ENCODE measurements around the gene PDIA3. TPM values are rescaled to one million over a fixed set of nuclear protein-coding genes. Genes with fewer than 3 reads are reported as not detected.

PDIA3 gene
- 168 and 173 TPM in 2 replicates for total RNA-seq

GRCh38 chr15:43746245-43746902, at the start of gene PDIA3:
TSS of gene PDIA3 (plus strand) at chr15:43746438. CDS start at chr15:43746540, 102 bp downstream.

GRCh38 chr15:43776718-43777266, 30.6 kb downstream of the PDIA3 start, which contains the start of gene ELL3:
TSS of gene ELL3 (minus strand) at chr15:43776966. CDS start at chr15:43776901, 65 bp downstream.

GRCh38 chr15:43791993-43792760, 45.9 kb downstream of the PDIA3 start, which contains the start of gene SERF2:
TSS of gene SERF2 (plus strand) at chr15:43792320. CDS start at chr15:43792377, 57 bp downstream.

GRCh38 chr15:43799945-43800285, 53.7 kb downstream of the PDIA3 start, which contains the start of gene SERINC4:
TSS of gene SERINC4 (minus strand) at chr15:43800220. CDS start at chr15:43799986, 234 bp downstream.

DNA sequence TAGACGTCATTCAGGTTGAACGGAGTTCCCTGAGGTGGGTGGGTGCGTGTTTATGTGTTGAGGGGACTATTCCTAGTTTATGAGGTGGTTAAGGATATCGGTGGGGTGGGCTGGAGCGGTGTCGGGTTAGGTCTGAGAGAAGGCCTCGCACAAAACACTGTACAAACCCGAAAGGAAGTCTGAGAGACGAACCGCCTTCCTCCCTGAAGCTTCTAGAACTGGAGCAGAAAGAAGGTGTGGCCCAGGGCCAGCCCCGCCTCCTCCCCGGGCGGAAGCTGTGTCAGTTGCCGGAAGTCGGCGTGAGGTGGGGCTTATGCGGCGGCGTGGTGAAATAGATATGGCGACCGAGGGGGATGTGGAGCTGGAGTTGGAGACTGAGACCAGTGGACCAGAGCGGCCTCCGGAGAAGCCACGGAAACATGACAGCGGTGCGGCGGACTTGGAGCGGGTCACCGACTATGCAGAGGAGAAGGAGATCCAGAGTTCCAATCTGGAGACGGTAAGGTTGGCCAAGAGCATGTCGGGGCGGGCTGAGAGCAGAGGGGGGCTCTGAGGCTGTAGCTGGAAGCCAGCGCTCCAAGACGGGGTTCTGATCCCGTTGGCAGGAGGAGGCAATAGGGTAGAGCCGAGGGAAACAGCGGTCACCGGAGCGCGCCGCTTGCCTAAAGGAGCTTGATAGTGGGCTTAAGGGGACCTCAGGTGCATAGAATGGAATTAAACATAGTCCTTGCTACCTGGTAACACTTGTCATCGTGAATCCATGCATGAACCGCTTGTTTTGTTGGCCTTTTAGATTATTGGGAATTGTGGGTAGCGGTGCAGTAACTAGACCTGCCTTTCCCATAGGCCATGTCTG, 54.3 kb downstream of the PDIA3 start, which contains the start of gene HYPK:
Gene HYPK, plus strand, starts transcription at position 314 of the 856 bp plus-strand sequence. Its CDS starts 24 bp downstream, at position 338.

Small RNA genes lying within 50 kb of the gene (small RNA-seq; reads per million reads assigned to genes)
- gene MIR1282 = not detected
- gene RNU6-353P = 0.12 reads per million
- gene RNU6-354P = not detected

Other genes starting within 250 kb of the PDIA3 start
- gene MAP1A, start 228.8 kb upstream of the PDIA3 start, total RNA-seq = 8.6 and 10.6 TPM in 2 replicates
- 16.9 and 17.5 TPM in 2 replicates for gene PPIP5K1, start 156.2 kb upstream of the PDIA3 start, total RNA-seq
- 0.39 and 0.54 TPM in 2 replicates for gene CKMT1B, start 152.4 kb upstream of the PDIA3 start, total RNA-seq
- 0.33 and 0.79 TPM in 2 replicates for gene STRC, start 127.6 kb upstream of the PDIA3 start, total RNA-seq
- gene CATSPER2, start 97.6 kb upstream of the PDIA3 start, total RNA-seq = 0.43 and 1.6 TPM in 2 replicates
- gene CKMT1A, start 52.6 kb upstream of the PDIA3 start, total RNA-seq = 1.6 and 2.3 TPM in 2 replicates
- 2.9 and 5.5 TPM in 2 replicates for gene ELL3, start 30.5 kb downstream of the PDIA3 start, total RNA-seq
- 606 and 821 TPM in 2 replicates for gene SERF2, start 45.9 kb downstream of the PDIA3 start, total RNA-seq
- 0.39 TPM in 1 of 2 replicates, not detected in the other for gene SERINC4, start 53.8 kb downstream of the PDIA3 start, total RNA-seq
- 4.6 and 9.4 TPM in 2 replicates for gene HYPK, start 54.2 kb downstream of the PDIA3 start, total RNA-seq
- gene MFAP1, start 78.3 kb downstream of the PDIA3 start, total RNA-seq = 15.8 and 25.1 TPM in 2 replicates
- 7.9 and 9.0 TPM in 2 replicates for gene WDR76, start 80.6 kb downstream of the PDIA3 start, total RNA-seq